Measurements from ENCODE around the gene SCNN1B. TPM values are rescaled to one million over a fixed set of nuclear protein-coding genes. Genes with fewer than 3 reads are reported as not detected.

Gene SCNN1B
- polyA plus RNA-seq, 1 donor from 2014 or later, result not detected

GRCh38 chr16:23348579-23349469 lies 46.7 kb downstream of the SCNN1B start:
- Histone ChIP-seq H2AFZ (ENCODE audit: low read depth, low read length) (no peak overlapping the region), H3K9me3 (ENCODE audit: low read length) (no peaks in the 10 kb centered on the region), H4K20me1 (ENCODE audit: insufficient read depth) (no peaks in the 10 kb centered on the region), H3K9ac (ENCODE audit: low read length) (no peak overlapping the region), H3K9me2 (ENCODE audit: insufficient read depth, low read length) (no peaks in the 10 kb centered on the region), H3K4me3 (ENCODE audit: low read length) (no peak overlapping the region), H3F3A (ENCODE audit: insufficient read depth, low read length, poor library complexity, severe bottlenecking) (no peaks in the 10 kb centered on the region), H3K36me3 (ENCODE audit: insufficient read depth, low read length) (no peaks in the 10 kb centered on the region), H3K79me2 (replicated peaks; ENCODE audit: insufficient read depth, low read length) (no peaks in the 10 kb centered on the region), H3K27ac (ENCODE audit: low read length) (no peak overlapping the region), H3K27me3 (ENCODE audit: insufficient read depth, low read depth, low read length) (no peaks in the 10 kb centered on the region), H3K4me2 (ENCODE audit: low read length) (no peak overlapping the region)
- TF ChIP-seq RAD21 (conservative IDR thresholded peaks at IDR 0.05) (no peak), POLR2AphosphoS5 (IDR thresholded peaks at IDR 0.05) (no peak), SMC3 (conservative IDR thresholded peaks at IDR 0.05; ENCODE audit: poor library complexity) (no peak), TAF1 (IDR thresholded peaks at IDR 0.05; ENCODE audit: low read depth) (no peak), CTCF (IDR thresholded peaks at IDR 0.05; ENCODE audit: poor library complexity, severe bottlenecking) (no peak), REST (IDR thresholded peaks at IDR 0.05; ENCODE audit: borderline replicate concordance) (no peak), EZH2 (IDR thresholded peaks at IDR 0.05; ENCODE audit: borderline replicate concordance, insufficient read depth, low read length, poor library complexity, severe bottlenecking) (no peak), EP300 (conservative IDR thresholded peaks at IDR 0.05; ENCODE audit: poor library complexity, severe bottlenecking) (no peak), MXI1 (conservative IDR thresholded peaks at IDR 0.05; ENCODE audit: poor library complexity, severe bottlenecking) (no peak)

- H3F3A ChIP-seq (ENCODE audit: insufficient read depth, low read length, poor library complexity, severe bottlenecking), result no peaks in the 10 kb centered on the region
- no peaks in the 10 kb centered on the region for H3K27me3 ChIP-seq (ENCODE audit: insufficient read depth, low read depth, low read length)
- H3K27ac ChIP-seq (ENCODE audit: low read length), result no peak overlapping the region
- no peaks in the 10 kb centered on the region for H3K9me2 ChIP-seq (ENCODE audit: insufficient read depth, low read length)
- no peak overlapping the region for H3K4me3 ChIP-seq (ENCODE audit: low read length)
- H3K36me3 ChIP-seq (ENCODE audit: insufficient read depth, low read length), result no peaks in the 10 kb centered on the region
- H3K4me2 ChIP-seq (ENCODE audit: low read length), result no peak overlapping the region
- no peak overlapping the region for H3K9ac ChIP-seq (ENCODE audit: low read length)
- no peaks in the 10 kb centered on the region for H4K20me1 ChIP-seq (ENCODE audit: insufficient read depth)
- no peaks in the 10 kb centered on the region for H3K79me2 ChIP-seq (replicated peaks; ENCODE audit: insufficient read depth, low read length)
- no peaks in the 10 kb centered on the region for H3K9me3 ChIP-seq (ENCODE audit: low read length)
- TF ChIP-seq REST (IDR thresholded peaks at IDR 0.05; ENCODE audit: borderline replicate concordance) (no peak), TAF1 (IDR thresholded peaks at IDR 0.05; ENCODE audit: low read depth) (no peak), EP300 (conservative IDR thresholded peaks at IDR 0.05; ENCODE audit: poor library complexity, severe bottlenecking) (no peak), RAD21 (conservative IDR thresholded peaks at IDR 0.05) (no peak), POLR2AphosphoS5 (IDR thresholded peaks at IDR 0.05) (no peak), EZH2 (IDR thresholded peaks at IDR 0.05; ENCODE audit: borderline replicate concordance, insufficient read depth, low read length, poor library complexity, severe bottlenecking) (no peak), SMC3 (conservative IDR thresholded peaks at IDR 0.05; ENCODE audit: poor library complexity) (no peak), MXI1 (conservative IDR thresholded peaks at IDR 0.05; ENCODE audit: poor library complexity, severe bottlenecking) (no peak), CTCF (IDR thresholded peaks at IDR 0.05; ENCODE audit: poor library complexity, severe bottlenecking) (no peak)
- H2AFZ ChIP-seq (ENCODE audit: low read depth, low read length), result no peak overlapping the region
Measured at GRCh38 chr16:23351360-23351759, 49.3 kb downstream of the SCNN1B start.
